K562 (cell line): ENCODE results near the gene FBLN7. TPM values are rescaled to one million over a fixed set of nuclear protein-coding genes. Genes with fewer than 3 reads are reported as not detected.

Experiments
- ATAC-seq: fragments of 200-7000 bp; cut with Tn5 transposase; 3 replicates; pipeline ENCODE4 v1.9.1; 2020; ENCODE audit warnings: moderate library complexity
- BruUV-seq: library from RNA; stranded (reverse); fragments of 400-500 nt; replicated peaks from 2 replicates; lab custom pipeline; 2021; lab: Mats Ljungman, UMichigan
- CTCF ChIA-PET: fragments of 300-600 bp; formaldehyde crosslinking; extraction: SDS; loops from one replicate; lab custom pipeline; 2021; ENCODE audit warnings: low intra/inter-chr PET ratio; lab: Yijun Ruan, JAX
- POLR2A ChIA-PET: fragments of 300-600, 350-650 bp; sonication (Branson Sonifier 250); formaldehyde crosslinking; extraction: SDS; loops from one replicate; lab custom pipeline; 2021; ENCODE audit warnings: antibody characterized with exemption, inconsistent platforms; lab: Yijun Ruan, JAX
- DNase-seq, 4 experiments: peaks; one replicate each; pipeline versions ENCODE4 v3.0.0 to v3.0.0-alpha.2; 2011 to 2018; ENCODE audit warnings: low spot score in 3 of 4, mixed read lengths in 3 of 4; ENCODE audit errors: extremely low read depth in 1 of 4
- FAIRE-seq: peaks from 2 replicates; lab custom pipeline; 2011; peaks lifted over from hg19 to GRCh38; lab: Jason Lieb, UNC
- H2AFZ ChIP-seq: 2 replicates; pipeline ENCODE4 v1.6.0; 2011; ENCODE audit warnings: low read depth, low read length, control low read depth, inconsistent platforms
- H3K27ac ChIP-seq: fragments of 200-600 bp; 3 replicates; pipeline ENCODE4 v1.8.0; 2011; ENCODE audit warnings: low read depth, mild to moderate bottlenecking, control low read depth, inconsistent platforms, low read length, moderate library complexity, mixed read lengths; ENCODE audit errors: extremely low read depth
- H3K27me3 ChIP-seq, 2 experiments: fragments of 300-600 bp in 1 of 2; 2 replicates in 1 of 2; 3 replicates in 1 of 2; pipeline versions ENCODE4 v1.6.0 to v1.8.0; 2011; ENCODE audit warnings: inconsistent platforms in 2 of 2, low read length in 2 of 2, mild to moderate bottlenecking in 1 of 2, mixed read lengths in 1 of 2, moderate library complexity in 1 of 2; ENCODE audit not compliant: control insufficient read depth in 2 of 2, insufficient read depth in 2 of 2
- H3K36me3 ChIP-seq: fragments of 300-600 bp; 3 replicates; pipeline ENCODE4 v1.8.0; 2011; ENCODE audit warnings: mild to moderate bottlenecking, low read length, inconsistent platforms; ENCODE audit not compliant: control insufficient read depth, insufficient read depth
- H3K4me1 ChIP-seq, 2 experiments: fragments of 200-600 bp in 1 of 2; replicated peaks in 1 of 2; 2 replicates in 1 of 2; 3 replicates in 1 of 2; pipeline versions ENCODE4 v1.5.1 to v1.8.0; 2011; ENCODE audit warnings: inconsistent platforms in 2 of 2, low read length in 2 of 2, mild to moderate bottlenecking in 1 of 2, mixed read lengths in 1 of 2, moderate library complexity in 1 of 2; ENCODE audit not compliant: control insufficient read depth in 2 of 2, insufficient read depth in 2 of 2
- H3K4me2 ChIP-seq: 2 replicates; pipeline ENCODE4 v1.6.1; 2011; ENCODE audit warnings: low read length, control low read depth, inconsistent platforms, mixed read lengths; ENCODE audit not compliant: insufficient read depth
- H3K4me3 ChIP-seq: fragments of 200-600 bp; sonication (generic), shearing (Covaris generic); 2 replicates; pipeline ENCODE4 v1.5.1; 2016; ENCODE audit warnings: control low read depth, inconsistent platforms
- H3K79me2 ChIP-seq: fragments of 200-600 bp; 3 replicates; pipeline ENCODE4 v1.8.0; 2011; ENCODE audit warnings: low read length, inconsistent platforms; ENCODE audit not compliant: control insufficient read depth, insufficient read depth
- H3K9ac ChIP-seq, 2 experiments: 2 replicates each; pipeline versions ENCODE4 v1.6.0 to v1.6.1; 2011; ENCODE audit warnings: low read depth in 2 of 2, low read length in 2 of 2, control low read depth in 1 of 2, inconsistent platforms in 1 of 2, mild to moderate bottlenecking in 1 of 2, mixed read lengths in 1 of 2; ENCODE audit not compliant: insufficient read depth in 1 of 2
- H3K9me1 ChIP-seq: one replicate; pipeline ENCODE4 v1.6.0; 2011; ENCODE audit warnings: inconsistent platforms, mild to moderate bottlenecking, low read length, moderate library complexity; ENCODE audit not compliant: control insufficient read depth, insufficient read depth
- H3K9me3 ChIP-seq: replicated peaks from 2 replicates; pipeline ENCODE4 v1.5.1; 2011; ENCODE audit warnings: low read depth, low read length, inconsistent platforms; ENCODE audit not compliant: control insufficient read depth, insufficient read depth
- H4K20me1 ChIP-seq: replicated peaks from 2 replicates; pipeline ENCODE4 v1.6.1; 2011; ENCODE audit warnings: low read length, inconsistent platforms, mixed read lengths; ENCODE audit not compliant: control insufficient read depth, insufficient read depth
- ETV6 ChIP-seq, 3 experiments: fragments of 150-350 bp in 1 of 3; sonication (generic) in 1 of 3; formaldehyde crosslinking in 1 of 3; IDR thresholded peaks; 2 replicates each; pipeline versions ENCODE4 v1.6.1 to v1.8.0; 2014 to 2022; ENCODE audit warnings: borderline replicate concordance in 2 of 3, low read depth in 2 of 3, antibody characterized with exemption in 1 of 3, low read length in 1 of 3, mild to moderate bottlenecking in 1 of 3, missing genetic modification reagents in 1 of 3
- GABPB2 ChIP-seq: fragments of 250-450 bp; sonication (Bioruptor Pico); conservative IDR thresholded peaks from 2 replicates; pipeline ENCODE4 v1.5.1; 2021; ENCODE audit warnings: mild to moderate bottlenecking
- HSF4 ChIP-seq: fragments of 250-450 bp; sonication (Bioruptor Pico); IDR thresholded peaks from 2 replicates; pipeline ENCODE4 v2.1.2; 2022; ENCODE audit warnings: mild to moderate bottlenecking, moderate library complexity, borderline replicate concordance
- NR2C2 ChIP-seq, 2 experiments: fragments of 200-800 bp in 1 of 2; sonication (Bioruptor generic) in 1 of 2; sonication (generic) in 1 of 2; formaldehyde crosslinking in 1 of 2; IDR thresholded peaks; 2 replicates each; pipeline versions ENCODE4 v1.6.1 to v1.8.0; 2016 to 2022; ENCODE audit warnings: mild to moderate bottlenecking in 1 of 2, missing compliant biosample characterization in 1 of 2, missing genetic modification characterization in 1 of 2, missing genetic modification reagents in 1 of 2
- NR3C1 ChIP-seq: sonication (generic); formaldehyde crosslinking; IDR thresholded peaks from 2 replicates; pipeline ENCODE4 v1.8.1; 2022; ENCODE audit warnings: missing genetic modification reagents
- TCF15 ChIP-seq: fragments of 250-450 bp; sonication (Bioruptor Pico); IDR thresholded peaks from 2 replicates; pipeline ENCODE4 v1.8.0; 2022; ENCODE audit warnings: moderate library complexity, mild to moderate bottlenecking, inconsistent platforms
- ZNF436 ChIP-seq: fragments of 250-450, 450-650 bp; sonication (Bioruptor Pico); formaldehyde crosslinking; IDR thresholded peaks from 2 replicates; pipeline ENCODE4 v1.7.0; 2020; ENCODE audit warnings: mild to moderate bottlenecking
- WGBS: fragments of 100-300 bp; shearing (Covaris generic); methylation state at CpG from one replicate; pipeline ENCODE4 v1.1.6; 2016; ENCODE audit warnings: low coverage, mixed read lengths; ENCODE audit not compliant: insufficient coverage; ENCODE audit errors: missing lambda C conversion rate; 5-methylcytosine and 5-hydroxymethylcytosine counted together
- in situ Hi-C: fragments of 300-500 bp; cut with MboI; formaldehyde crosslinking; loops from 4 replicates; pipeline ENCODE4 v1.15.0; 2018; ENCODE audit warnings: inconsistent platforms, mixed read lengths
- intact Hi-C: fragments of 100-400 bp; cut with micrococcal nuclease; formaldehyde crosslinking; loops from 2 replicates; pipeline ENCODE4 v1.14.2; 2022
- polyA plus RNA-seq, 8 experiments: library from polyadenylated mRNA; depleted of rRNA in 4 of 8; stranded (reverse) in 5 of 8; unstranded in 3 of 8; fragments of >200 nt; fragmentation: Nextera tagmentation in 2 of 8; fragmentation: Illumina TruSeq in 1 of 8; extraction: Ambion mirVana in 2 of 8; extraction: Trizol in 1 of 8; gene quantifications; 2 replicates each; pipeline versions ENCODE4 v1.2.1 to v1.2.3, GENCODE V29; 2011 to 2014; ENCODE audit warnings: inconsistent platforms in 1 of 8, missing spikeins in 1 of 8
- total RNA-seq, 7 experiments: library from RNA; depleted of rRNA in 6 of 7; stranded (reverse); fragments of >200 nt in 6 of 7; fragmentation: Illumina TruSeq in 2 of 7; extraction: Trizol in 2 of 7; gene quantifications; 2 replicates each; pipeline versions ENCODE4 v1.2.1 to v1.2.3, GENCODE V29; 2011 to 2021; ENCODE audit warnings: low replicate concordance in 1 of 7
- TF ChIP-seq, protein P1 (sequence below): sonication (generic); formaldehyde crosslinking; IDR thresholded peaks from 2 replicates; pipeline ENCODE4 v1.8.0; 2022; ENCODE audit warnings: mild to moderate bottlenecking, missing genetic modification reagents

The FBLN7 gene
- total and polyA plus RNA-seq, 9 of the 15 experiments (the other 6 are each of a cell fraction or from before 2014, with no cell fraction given), result 0.13 TPM; not detected in 8

DNA sequence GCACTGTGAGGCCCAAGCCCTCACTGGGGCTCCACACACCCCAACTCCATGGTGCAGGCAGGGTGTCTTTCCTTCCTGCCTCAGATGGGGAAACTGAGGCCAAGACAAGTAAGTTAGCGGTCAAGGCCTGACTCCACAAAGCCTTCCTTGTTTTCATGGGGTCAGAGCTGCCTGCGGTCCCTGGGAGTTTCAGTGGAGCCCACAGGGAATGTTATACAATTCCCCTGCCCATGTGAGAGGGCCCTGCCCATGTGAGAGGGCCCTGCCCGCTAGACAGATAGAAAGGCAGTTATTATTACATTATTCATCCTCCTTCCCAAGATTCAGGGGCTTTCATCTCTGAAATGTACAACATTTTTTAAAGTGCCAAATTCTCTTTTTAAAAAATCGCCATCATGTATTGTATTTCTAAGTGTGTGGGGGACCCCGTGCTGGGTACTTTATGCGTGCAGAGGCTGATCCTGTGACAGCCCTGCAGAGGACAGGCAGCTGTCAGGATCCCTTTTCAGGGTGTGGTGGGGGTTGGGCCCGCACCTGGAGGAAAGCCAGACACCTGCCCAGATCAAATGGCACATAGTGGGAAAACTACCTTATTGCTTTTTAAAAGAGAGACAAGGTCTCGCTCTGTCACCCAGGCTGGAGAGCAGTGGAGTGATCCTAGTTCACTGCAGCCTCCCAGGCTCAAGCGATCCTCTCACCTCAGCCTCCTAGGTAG lies 23.4 kb downstream of the FBLN7 start:
- POLR2A ChIA-PET, result no interaction called here
- intact Hi-C loops, result no loop called here
- ATAC-seq, result no peak
- no peak overlapping the region for H3K9ac ChIP-seq
- H4K20me1 ChIP-seq, result no peaks in the 10 kb centered on the region
- no peaks in the 10 kb centered on the region for H3K36me3 ChIP-seq
- H3K79me2 ChIP-seq, result no peaks in the 10 kb centered on the region
- 4% methylated on average over 9 of the region's 9 CpGs for WGBS
- DNase-seq, result no peak
- no TSS peak for BruUV-seq
- no peaks in the 10 kb centered on the region for H3K9me1 ChIP-seq
- TF ChIP-seq, protein P1, sequence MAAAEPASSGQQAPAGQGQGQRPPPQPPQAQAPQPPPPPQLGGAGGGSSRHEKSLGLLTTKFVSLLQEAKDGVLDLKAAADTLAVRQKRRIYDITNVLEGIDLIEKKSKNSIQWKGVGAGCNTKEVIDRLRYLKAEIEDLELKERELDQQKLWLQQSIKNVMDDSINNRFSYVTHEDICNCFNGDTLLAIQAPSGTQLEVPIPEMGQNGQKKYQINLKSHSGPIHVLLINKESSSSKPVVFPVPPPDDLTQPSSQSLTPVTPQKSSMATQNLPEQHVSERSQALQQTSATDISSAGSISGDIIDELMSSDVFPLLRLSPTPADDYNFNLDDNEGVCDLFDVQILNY (CRISPR knock-in tag), result no peak
- TF ChIP-seq NR2C2 (CRISPR knock-in tag; IDR thresholded peaks at IDR 0.05), result no peak
- TF ChIP-seq NR2C2 (tag; IDR thresholded peaks at IDR 0.05), result no peak
- TF ChIP-seq ZNF436 (CRISPR knock-in tag), result no peak
- TF ChIP-seq TCF15, result no peak
- TF ChIP-seq HSF4 (CRISPR knock-in tag), result no peak
- no peak for TF ChIP-seq ETV6 (IDR thresholded peaks at IDR 0.05; ENCODE audit: borderline replicate concordance in 1 of 2, low read depth in 2 of 2, low read length in 1 of 2)
- TF ChIP-seq ETV6 (CRISPR knock-in tag; IDR thresholded peaks at IDR 0.05; ENCODE audit: borderline replicate concordance), result no peak
- TF ChIP-seq NR3C1, result no peak
- no peak for TF ChIP-seq GABPB2 (CRISPR knock-in tag)
- in situ Hi-C loops, result no loop called here
- CTCF ChIA-PET, result no interaction called here
- H3K27ac ChIP-seq, result no peak overlapping the region
- FAIRE-seq, result no peak
- H3K4me3 ChIP-seq, result no peak overlapping the region
- no peak overlapping the region for H2AFZ ChIP-seq
- H3K4me1 ChIP-seq, result peaks cover 0 to 17% of the 10 kb centered on the region in 2 experiments; a peak in 3 of 5 replicates
- peaks cover 30 to 57% of the 10 kb centered on the region in 2 experiments; a peak in 4 of 5 replicates for H3K27me3 ChIP-seq
- no peak overlapping the region for H3K4me2 ChIP-seq
- H3K9me3 ChIP-seq, result no peaks in the 10 kb centered on the region
